Neutrophil (primary cell): ENCODE data around the gene ZFP92.

Experiments used
- H3K27ac ChIP-seq: fragments of 200-600 bp; sonication (generic); 2 replicates; pipeline ENCODE4 v1.5.1; 2016; ENCODE audit warnings: mild to moderate bottlenecking, moderate library complexity
- H3K27me3 ChIP-seq: fragments of 200-600 bp; sonication (generic); 2 replicates; pipeline ENCODE4 v1.6.0; 2016; ENCODE audit warnings: mild to moderate bottlenecking
- H3K36me3 ChIP-seq: fragments of 200-600 bp; sonication (generic); 2 replicates; pipeline ENCODE4 v1.5.1; 2017
- H3K4me1 ChIP-seq, 2 experiments: fragments of 200-600 bp in 1 of 2; sonication (generic) in 1 of 2; 1 replicate in 1 of 2; 2 replicates in 1 of 2; pipeline versions ENCODE4 v1.5.1 to v1.6.1; 2013 to 2016; ENCODE audit warnings: low read depth in 1 of 2, low read length in 1 of 2, mild to moderate bottlenecking in 1 of 2, moderate library complexity in 1 of 2; ENCODE audit not compliant: control insufficient read depth in 1 of 2, insufficient read depth in 1 of 2
- H3K4me3 ChIP-seq, 2 experiments: fragments of 200-600 bp in 1 of 2; sonication (generic) in 1 of 2; 1 replicate in 1 of 2; 2 replicates in 1 of 2; pipeline ENCODE4 v1.5.1; 2013 to 2016; ENCODE audit warnings: low read depth in 1 of 2, low read length in 1 of 2, mild to moderate bottlenecking in 1 of 2, moderate library complexity in 1 of 2
- H3K9me3 ChIP-seq: fragments of 200-600 bp; sonication (generic); 2 replicates; pipeline ENCODE4 v1.5.1; 2016
- CTCF ChIP-seq: fragments of 200-600 bp; sonication (generic); IDR thresholded peaks from 2 replicates; pipeline ENCODE4 v1.5.1; 2016; ENCODE audit warnings: antibody characterized with exemption

ZFP92 gene

DNA sequence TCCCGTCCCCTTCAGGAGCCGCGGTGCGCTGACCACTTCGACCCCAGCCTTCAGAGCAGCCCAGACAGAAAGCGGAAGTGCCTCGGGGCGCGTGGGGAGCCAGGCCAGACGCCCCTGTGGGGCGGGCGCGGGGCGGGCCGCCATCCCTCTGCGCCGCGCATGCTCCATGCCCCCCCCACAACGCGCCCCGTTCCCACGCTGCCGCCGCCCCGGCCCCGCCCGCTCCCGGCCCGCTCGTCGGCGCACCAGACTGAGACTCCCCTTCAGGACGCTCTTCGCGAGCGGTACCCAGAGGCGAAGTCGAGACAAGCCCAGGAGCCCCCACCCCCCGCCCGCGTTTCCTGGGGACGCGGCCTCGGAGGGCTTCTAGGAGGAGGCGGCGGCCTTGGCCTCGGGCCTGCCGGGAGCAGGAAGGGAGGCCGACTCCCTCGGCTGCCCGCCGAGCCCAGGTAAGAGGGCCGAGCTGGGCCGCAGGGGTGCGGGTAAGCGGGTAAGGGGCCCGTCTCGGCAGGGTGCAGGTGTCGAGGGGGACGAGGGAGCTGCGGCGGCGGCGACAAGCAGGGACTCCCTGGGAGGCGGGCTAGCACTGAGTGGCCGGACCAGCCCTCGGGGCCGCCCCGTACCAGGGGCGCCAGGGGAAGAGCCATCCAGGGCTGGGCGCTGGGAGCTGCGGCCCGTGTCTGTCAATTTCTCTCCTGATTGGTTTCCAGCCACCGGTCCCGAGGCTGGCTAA is at the start of gene ZFP92:
Gene ZFP92 (plus strand): TSS at position 218 of the 733 bp plus-strand sequence. CDS start 6,851 bp downstream, outside the sequence.
- peak within 1 kb of the TSS; percentile 52 for H3K27ac ChIP-seq
- no peaks in the 10 kb centered on the region for H3K27me3 ChIP-seq
- peaks cover 45 to 46% of the 10 kb centered on the region in 2 experiments for H3K4me1 ChIP-seq
- TF ChIP-seq CTCF, result no peak
- no peaks in the 10 kb centered on the region for H3K36me3 ChIP-seq
- H3K4me3 ChIP-seq, result peak within 1 kb of the TSS; percentile 60 to 65
- no peaks in the 10 kb centered on the region for H3K9me3 ChIP-seq

DNA sequence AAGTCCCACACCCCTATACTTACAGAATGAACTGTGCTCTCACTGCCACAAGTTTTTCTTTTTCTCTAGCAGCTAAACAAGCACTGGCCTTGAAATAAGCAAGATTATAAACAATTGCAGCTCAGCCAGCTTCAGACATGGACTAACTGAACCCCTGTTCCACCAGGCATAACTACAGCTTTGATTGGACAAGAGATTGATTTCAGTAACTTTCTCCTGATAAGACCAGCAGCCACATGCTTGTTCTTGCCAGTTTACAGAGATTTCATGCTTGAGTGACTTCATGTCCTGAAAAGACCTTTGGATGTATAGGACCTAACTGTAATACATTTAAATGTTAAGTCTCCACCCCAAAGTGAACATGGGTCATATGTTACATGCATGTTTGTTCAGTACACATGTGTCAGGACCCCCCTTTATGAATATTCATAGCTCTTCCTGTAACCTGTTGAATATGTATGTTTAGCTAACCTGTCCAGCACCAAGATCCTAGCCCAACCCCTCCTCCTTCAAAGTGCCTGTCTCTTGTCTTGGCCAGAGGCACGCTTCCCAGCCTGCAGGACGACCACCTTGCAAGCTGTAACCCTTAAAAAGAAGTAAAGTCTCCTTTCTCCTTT is 49.4 kb upstream of the ZFP92 start:
- Histone ChIP-seq H3K4me3 (no peak overlapping the region), H3K9me3 (no peaks in the 10 kb centered on the region), H3K27me3 (peaks cover 7% of the 10 kb centered on the region), H3K36me3 (no peaks in the 10 kb centered on the region), H3K4me1 (no peaks in the 10 kb centered on the region), H3K27ac (no peak overlapping the region)
- TF ChIP-seq CTCF, result no peak

GRCh38 chrX:153365670-153366069 is 45.6 kb upstream of the ZFP92 start:
- H3K27me3 ChIP-seq, result peaks cover 7% of the 10 kb centered on the region
- TF ChIP-seq CTCF, result no peak
- H3K4me1 ChIP-seq, result no peaks in the 10 kb centered on the region

DNA sequence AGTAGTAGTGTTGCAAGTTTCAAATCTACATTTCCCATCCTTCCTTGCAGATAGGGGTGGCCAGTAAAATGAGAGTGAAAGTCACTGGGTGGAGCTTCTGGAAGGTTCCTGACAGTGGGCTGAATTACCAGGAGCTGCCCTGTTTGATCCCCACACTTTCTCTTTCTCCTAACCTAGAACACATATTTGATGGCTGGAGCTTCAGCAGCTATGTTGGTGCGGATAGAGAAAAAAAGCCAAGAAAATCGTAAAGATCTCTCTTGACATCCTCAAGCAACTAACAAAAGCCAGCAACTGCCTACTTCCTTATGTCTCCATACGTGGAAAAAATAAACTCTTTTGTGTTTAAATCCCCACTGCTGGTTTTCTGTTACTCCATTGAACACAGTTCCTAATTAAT is 45.2 kb upstream of the ZFP92 start:
- TF ChIP-seq CTCF, result no peak
- H3K27me3 ChIP-seq, result peaks cover 7% of the 10 kb centered on the region

More at GRCh38 chrX:153365670-153366069, 45.6 kb upstream of the ZFP92 start:
- Histone ChIP-seq H3K36me3 (no peaks in the 10 kb centered on the region), H3K4me3 (no peak overlapping the region), H3K27ac (no peak overlapping the region), H3K9me3 (no peaks in the 10 kb centered on the region)

DNA sequence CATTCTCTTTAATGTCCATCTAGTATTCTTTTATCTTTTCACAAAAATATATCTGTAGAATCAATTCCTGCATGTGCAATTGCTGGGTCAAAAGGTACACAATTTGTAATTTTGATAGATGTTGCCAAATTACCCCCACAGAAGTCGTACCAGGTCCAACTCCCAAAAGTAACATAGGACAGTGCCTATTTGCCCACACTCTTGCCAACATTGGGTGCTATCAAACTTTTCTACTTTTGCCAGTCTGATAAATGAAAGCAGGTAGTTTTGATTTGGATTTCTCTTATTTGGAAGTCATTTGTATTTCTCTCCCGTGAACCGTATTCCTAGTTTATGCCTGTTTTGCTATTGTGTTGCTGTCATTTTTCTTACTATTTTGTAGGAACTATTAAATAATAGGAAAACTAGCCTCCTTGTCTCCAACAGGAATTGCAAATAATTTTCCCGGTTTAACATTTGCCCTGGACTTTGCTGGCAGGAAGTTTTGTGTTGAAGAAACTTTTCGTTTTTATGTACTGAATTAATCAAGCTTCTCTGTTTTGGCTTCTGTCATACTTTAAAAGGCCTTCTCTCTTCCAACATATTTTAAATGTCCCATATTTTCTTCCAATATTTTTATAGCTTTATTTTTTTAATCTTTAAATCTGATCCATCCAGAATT is 44.3 kb upstream of the ZFP92 start:
- no peak for TF ChIP-seq CTCF
- no peak overlapping the region for H3K4me3 ChIP-seq
- no peaks in the 10 kb centered on the region for H3K4me1 ChIP-seq

More for the DNA sequence above, 45.2 kb upstream of the ZFP92 start:
- Histone ChIP-seq H3K27ac (no peak overlapping the region), H3K4me3 (no peak overlapping the region), H3K36me3 (no peaks in the 10 kb centered on the region), H3K9me3 (no peaks in the 10 kb centered on the region), H3K4me1 (no peaks in the 10 kb centered on the region)

More for the DNA sequence above, 44.3 kb upstream of the ZFP92 start:
- H3K36me3 ChIP-seq, result no peaks in the 10 kb centered on the region
- H3K9me3 ChIP-seq, result no peaks in the 10 kb centered on the region
- peaks cover 7% of the 10 kb centered on the region for H3K27me3 ChIP-seq
- no peak overlapping the region for H3K27ac ChIP-seq
